HEK293 (cell line): ENCODE measurements around the gene ATF6.

ENCODE experiments used
- BCL11A ChIP-seq: fragments of 450-650 bp; formaldehyde crosslinking; IDR thresholded peaks from 2 replicates; pipeline ENCODE4 v1.5.1; 2016; ENCODE audit warnings: low read depth, missing biosample characterization, missing genetic modification characterization
- MEIS1 ChIP-seq: sonication (generic); formaldehyde crosslinking; IDR thresholded peaks from 2 replicates; pipeline ENCODE4 v1.8.1; 2022; ENCODE audit warnings: missing genetic modification reagents, mild to moderate bottlenecking, borderline replicate concordance
- ZNF473 ChIP-seq: fragments of 450-650 bp; formaldehyde crosslinking; IDR thresholded peaks from 2 replicates; pipeline ENCODE4 v1.5.1; 2017; ENCODE audit warnings: missing biosample characterization, missing genetic modification characterization
- ZNF707 ChIP-seq: fragments of 450-650 bp; formaldehyde crosslinking; IDR thresholded peaks from 2 replicates; pipeline ENCODE4 v1.5.1; 2016; ENCODE audit warnings: missing biosample characterization, missing genetic modification characterization
- TF ChIP-seq, protein P1 (sequence below): fragments of 450-650 bp; formaldehyde crosslinking; IDR thresholded peaks from 2 replicates; pipeline ENCODE4 v1.5.1; 2016; ENCODE audit warnings: missing biosample characterization, missing genetic modification characterization

- no peak for TF ChIP-seq ZNF473 (tag by site-specific recombination)
- TF ChIP-seq BCL11A, result no peak
- TF ChIP-seq ZNF707 (tag by site-specific recombination), result no peak
- no peak for TF ChIP-seq MEIS1 (CRISPR knock-in tag)
- TF ChIP-seq, protein P1, sequence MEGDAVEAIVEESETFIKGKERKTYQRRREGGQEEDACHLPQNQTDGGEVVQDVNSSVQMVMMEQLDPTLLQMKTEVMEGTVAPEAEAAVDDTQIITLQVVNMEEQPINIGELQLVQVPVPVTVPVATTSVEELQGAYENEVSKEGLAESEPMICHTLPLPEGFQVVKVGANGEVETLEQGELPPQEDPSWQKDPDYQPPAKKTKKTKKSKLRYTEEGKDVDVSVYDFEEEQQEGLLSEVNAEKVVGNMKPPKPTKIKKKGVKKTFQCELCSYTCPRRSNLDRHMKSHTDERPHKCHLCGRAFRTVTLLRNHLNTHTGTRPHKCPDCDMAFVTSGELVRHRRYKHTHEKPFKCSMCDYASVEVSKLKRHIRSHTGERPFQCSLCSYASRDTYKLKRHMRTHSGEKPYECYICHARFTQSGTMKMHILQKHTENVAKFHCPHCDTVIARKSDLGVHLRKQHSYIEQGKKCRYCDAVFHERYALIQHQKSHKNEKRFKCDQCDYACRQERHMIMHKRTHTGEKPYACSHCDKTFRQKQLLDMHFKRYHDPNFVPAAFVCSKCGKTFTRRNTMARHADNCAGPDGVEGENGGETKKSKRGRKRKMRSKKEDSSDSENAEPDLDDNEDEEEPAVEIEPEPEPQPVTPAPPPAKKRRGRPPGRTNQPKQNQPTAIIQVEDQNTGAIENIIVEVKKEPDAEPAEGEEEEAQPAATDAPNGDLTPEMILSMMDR (tag by site-specific recombination), result no peak
These were observed 204.5 kb downstream of the ATF6 start for GRCh38 chr1:161970633-161971032.
